Liver (tissue), 9 donors: ENCODE results near the gene SNRPB. TPM values are rescaled to one million over a fixed set of nuclear protein-coding genes. Genes with fewer than 3 reads are reported as not detected.

ENCODE experiments used
- DNase-seq: peaks from one replicate; pipeline ENCODE4 v3.0.0-alpha.2; 2017; ENCODE audit warnings: low spot score
- H3K27ac ChIP-seq, 2 donors: one replicate each; pipeline ENCODE4 v1.7.0; 2013; ENCODE audit warnings: inconsistent platforms in 2 of 2, low read length in 2 of 2, control low read depth in 1 of 2, low read depth in 1 of 2, mild to moderate bottlenecking in 1 of 2
- H3K27me3 ChIP-seq, 4 donors: one replicate each; pipeline versions ENCODE4 v1.6.1 to v1.7.0; 2013; ENCODE audit warnings: low read length in 3 of 4, inconsistent platforms in 1 of 4, mild to moderate bottlenecking in 1 of 4, moderate library complexity in 1 of 4; ENCODE audit not compliant: control insufficient read depth in 4 of 4, insufficient read depth in 4 of 4
- H3K36me3 ChIP-seq, 4 donors: one replicate each; pipeline versions ENCODE4 v1.6.1 to v1.7.0; 2013; ENCODE audit warnings: low read length in 3 of 4, mild to moderate bottlenecking in 3 of 4, low read depth in 1 of 4, moderate library complexity in 1 of 4; ENCODE audit not compliant: control insufficient read depth in 4 of 4, insufficient read depth in 3 of 4
- H3K4me1 ChIP-seq, 4 donors: one replicate each; pipeline versions ENCODE4 v1.6.1 to v1.7.0; 2013; ENCODE audit warnings: low read length in 3 of 4, mild to moderate bottlenecking in 3 of 4, moderate library complexity in 1 of 4; ENCODE audit not compliant: control insufficient read depth in 4 of 4, insufficient read depth in 4 of 4
- H3K4me3 ChIP-seq, 3 donors: one replicate each; pipeline versions ENCODE4 v1.6.1 to v1.7.0; 2013; ENCODE audit warnings: low read length in 3 of 3, control low read depth in 1 of 3, low read depth in 1 of 3, mild to moderate bottlenecking in 1 of 3
- H3K9ac ChIP-seq, 2 donors: one replicate each; pipeline ENCODE4 v1.7.0; 2013; ENCODE audit warnings: low read length in 2 of 2, mild to moderate bottlenecking in 2 of 2, moderate library complexity in 2 of 2, control low read depth in 1 of 2, low read depth in 1 of 2
- H3K9me3 ChIP-seq, 4 donors: one replicate each; pipeline versions ENCODE4 v1.6.1 to v1.7.0; 2013; ENCODE audit warnings: low read length in 3 of 4; ENCODE audit not compliant: control insufficient read depth in 4 of 4
- CTCF ChIP-seq: fragments of 150-350 bp; IDR thresholded peaks from 2 replicates; pipeline ENCODE4 v1.5.1; 2017; ENCODE audit warnings: improper control_type of control experiment, low read depth, low read length; ENCODE audit not compliant: missing input control
- EGR1 ChIP-seq, 2 donors: IDR thresholded peaks; 2 replicates each; pipeline ENCODE4 v1.6.1; 2016 to 2018; ENCODE audit warnings: antibody characterized with exemption in 2 of 2, low read depth in 2 of 2
- FOXA1 ChIP-seq: IDR thresholded peaks from 2 replicates; pipeline ENCODE4 v1.6.1; 2016; ENCODE audit warnings: antibody characterized with exemption
- FOXA2 ChIP-seq: IDR thresholded peaks from 2 replicates; pipeline ENCODE4 v1.6.1; 2016; ENCODE audit warnings: antibody characterized with exemption
- GABPA ChIP-seq, 2 donors: IDR thresholded peaks in 1 of 2; conservative IDR thresholded peaks in 1 of 2; 2 replicates each; pipeline ENCODE4 v1.6.1; 2016; ENCODE audit warnings: antibody characterized with exemption in 2 of 2, mild to moderate bottlenecking in 1 of 2, moderate library complexity in 1 of 2
- HNF4A ChIP-seq, 2 donors: conservative IDR thresholded peaks; 2 replicates each; pipeline ENCODE4 v1.6.1; 2016; ENCODE audit warnings: antibody characterized with exemption in 2 of 2, mild to moderate bottlenecking in 2 of 2
- HNF4G ChIP-seq: IDR thresholded peaks from 2 replicates; pipeline ENCODE4 v1.6.1; 2016; ENCODE audit warnings: antibody characterized with exemption
- JUND ChIP-seq, 2 donors: IDR thresholded peaks; 2 replicates each; pipeline ENCODE4 v1.6.1; 2016; ENCODE audit warnings: antibody characterized with exemption in 2 of 2
- NR2F2 ChIP-seq: IDR thresholded peaks from 2 replicates; pipeline ENCODE4 v1.6.1; 2016; ENCODE audit warnings: antibody characterized with exemption
- RAD21 ChIP-seq, 2 donors: IDR thresholded peaks; 2 replicates each; pipeline ENCODE4 v1.6.1; 2016; ENCODE audit warnings: antibody characterized with exemption in 2 of 2, mild to moderate bottlenecking in 2 of 2
- REST ChIP-seq: IDR thresholded peaks from 2 replicates; pipeline ENCODE4 v1.6.1; 2016; ENCODE audit warnings: antibody characterized with exemption, mild to moderate bottlenecking
- RXRA ChIP-seq, 2 donors: IDR thresholded peaks; 2 replicates each; pipeline ENCODE4 v1.6.1; 2017 to 2018; ENCODE audit warnings: antibody characterized with exemption in 2 of 2, mild to moderate bottlenecking in 1 of 2
- SP1 ChIP-seq: IDR thresholded peaks from 2 replicates; pipeline ENCODE4 v1.6.1; 2018; ENCODE audit warnings: antibody characterized with exemption, mild to moderate bottlenecking
- TAF1 ChIP-seq: conservative IDR thresholded peaks from 2 replicates; pipeline ENCODE4 v1.6.1; 2016; ENCODE audit warnings: antibody characterized with exemption, mild to moderate bottlenecking
- WGBS: extraction: QIAGEN DNeasy Blood & Tissue Kit; methylation state at CpG from one replicate; pipeline ENCODE4 v1.1.7; 2013; 5-methylcytosine and 5-hydroxymethylcytosine counted together
- polyA plus RNA-seq, 2 donors: library from polyadenylated mRNA; stranded (reverse) in 1 of 2; unstranded in 1 of 2; fragments of 200-250 nt in 1 of 2; fragments of >200 nt in 1 of 2; fragmentation: Nextera tagmentation in 1 of 2; extraction: Ambion mirVana in 1 of 2; gene quantifications; one replicate each; pipeline versions ENCODE4 v1.2.1 to v1.2.3, GENCODE V29; 2013 to 2015
- total RNA-seq, 2 donors: library from RNA; depleted of rRNA; stranded (reverse); fragments of >200 nt; gene quantifications; one replicate each; pipeline ENCODE4 v1.2.3, GENCODE V29; 2014
- TF ChIP-seq, protein P1 (sequence below): IDR thresholded peaks from 2 replicates; pipeline ENCODE4 v1.6.1; 2016; ENCODE audit warnings: antibody characterized with exemption
- TF ChIP-seq, protein P2 (sequence below): IDR thresholded peaks from 2 replicates; pipeline ENCODE4 v1.6.1; 2016; ENCODE audit warnings: antibody characterized with exemption
- TF ChIP-seq, protein P3 (sequence below): IDR thresholded peaks from 2 replicates; pipeline ENCODE4 v1.6.1; 2016; ENCODE audit warnings: antibody characterized with exemption
- donor health status: healthy.
- donor health status: healthy.
- donor health status: healthy.
- donor health status: healthy.
- donor health status: healthy.

SNRPB gene
- total and polyA plus RNA-seq, 4 donors: 42.3 to 111 (median 72.6) TPM

DNA sequence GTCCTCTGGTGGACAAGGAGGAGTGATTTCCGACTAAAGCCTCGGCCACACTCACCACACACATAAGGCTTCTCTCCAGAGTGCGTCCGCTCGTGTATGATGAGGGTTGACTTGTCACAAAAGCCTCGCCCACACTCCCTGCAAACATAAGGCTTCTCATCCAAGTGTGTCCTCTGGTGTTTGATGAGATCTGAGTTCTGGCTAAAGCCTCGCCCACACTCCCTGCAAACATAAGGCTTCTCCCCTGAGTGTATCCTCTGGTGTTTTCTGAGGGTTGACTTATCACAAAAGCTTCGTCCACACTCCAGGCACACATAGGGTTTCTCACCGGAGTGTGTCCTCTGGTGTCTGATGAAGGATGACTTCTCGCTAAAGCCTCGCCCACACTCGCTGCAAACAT is 12.9 kb upstream of the SNRPB start:
- Histone ChIP-seq H3K4me3 (no peak overlapping the region), H3K9ac (no peak overlapping the region), H3K9me3 (peaks cover 0 to 2% (median under 1%) of the 10 kb centered on the region in 4 donors), H3K36me3 (peaks cover 5 to 47% (median 26%) of the 10 kb centered on the region in 4 donors), H3K27ac (no peak overlapping the region), H3K4me1 (no peaks in the 10 kb centered on the region), H3K27me3 (no peaks in the 10 kb centered on the region)
- WGBS: 99% methylated on average over 12 of the region's 12 CpGs
- TF ChIP-seq HNF4G (no peak), GABPA (IDR thresholded peaks at IDR 0.05 in 1 of 2, conservative IDR thresholded peaks at IDR 0.05 in 1 of 2) (no peak), FOXA1 (no peak), RAD21 (IDR thresholded peaks at IDR 0.05) (no peak), EGR1 (IDR thresholded peaks at IDR 0.05; ENCODE audit: low read depth in 2 of 2) (no peak), NR2F2 (no peak), REST (no peak), TAF1 (no peak), CTCF (no peak), HNF4A (conservative IDR thresholded peaks at IDR 0.05) (no peak), JUND (IDR thresholded peaks at IDR 0.05) (no peak), RXRA (IDR thresholded peaks at IDR 0.05) (no peak), FOXA2 (no peak), SP1 (no peak)
- TF ChIP-seq, protein P1, sequence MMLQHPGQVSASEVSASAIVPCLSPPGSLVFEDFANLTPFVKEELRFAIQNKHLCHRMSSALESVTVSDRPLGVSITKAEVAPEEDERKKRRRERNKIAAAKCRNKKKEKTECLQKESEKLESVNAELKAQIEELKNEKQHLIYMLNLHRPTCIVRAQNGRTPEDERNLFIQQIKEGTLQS: no peak
- TF ChIP-seq, protein P2, sequence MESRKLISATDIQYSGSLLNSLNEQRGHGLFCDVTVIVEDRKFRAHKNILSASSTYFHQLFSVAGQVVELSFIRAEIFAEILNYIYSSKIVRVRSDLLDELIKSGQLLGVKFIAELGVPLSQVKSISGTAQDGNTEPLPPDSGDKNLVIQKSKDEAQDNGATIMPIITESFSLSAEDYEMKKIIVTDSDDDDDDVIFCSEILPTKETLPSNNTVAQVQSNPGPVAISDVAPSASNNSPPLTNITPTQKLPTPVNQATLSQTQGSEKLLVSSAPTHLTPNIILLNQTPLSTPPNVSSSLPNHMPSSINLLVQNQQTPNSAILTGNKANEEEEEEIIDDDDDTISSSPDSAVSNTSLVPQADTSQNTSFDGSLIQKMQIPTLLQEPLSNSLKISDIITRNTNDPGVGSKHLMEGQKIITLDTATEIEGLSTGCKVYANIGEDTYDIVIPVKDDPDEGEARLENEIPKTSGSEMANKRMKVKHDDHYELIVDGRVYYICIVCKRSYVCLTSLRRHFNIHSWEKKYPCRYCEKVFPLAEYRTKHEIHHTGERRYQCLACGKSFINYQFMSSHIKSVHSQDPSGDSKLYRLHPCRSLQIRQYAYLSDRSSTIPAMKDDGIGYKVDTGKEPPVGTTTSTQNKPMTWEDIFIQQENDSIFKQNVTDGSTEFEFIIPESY: no peak
- DNase-seq: no peak

- 98% methylated on average over 2 of the region's 2 CpGs for WGBS
- Histone ChIP-seq H3K4me3 (no peak overlapping the region), H3K27me3 (no peaks in the 10 kb centered on the region), H3K27ac (no peak overlapping the region), H3K9ac (no peak overlapping the region), H3K4me1 (peaks cover 8 to 14% (median 10%) of the 10 kb centered on the region in 4 donors), H3K36me3 (peaks cover 5 to 32% (median 19%) of the 10 kb centered on the region in 4 donors), H3K9me3 (peaks cover 0 to 2% (median under 1%) of the 10 kb centered on the region in 4 donors)
- no peak for DNase-seq
- TF ChIP-seq JUND (IDR thresholded peaks at IDR 0.05): no peak
- TF ChIP-seq RAD21 (IDR thresholded peaks at IDR 0.05): no peak
- no peak for TF ChIP-seq FOXA2
- no peak for TF ChIP-seq CTCF
- TF ChIP-seq REST: no peak
- TF ChIP-seq, protein P1: no peak
- TF ChIP-seq, protein P3, sequence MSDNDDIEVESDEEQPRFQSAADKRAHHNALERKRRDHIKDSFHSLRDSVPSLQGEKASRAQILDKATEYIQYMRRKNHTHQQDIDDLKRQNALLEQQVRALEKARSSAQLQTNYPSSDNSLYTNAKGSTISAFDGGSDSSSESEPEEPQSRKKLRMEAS: no peak
These were observed 9.8 kb upstream of the SNRPB start for GRCh38 chr20:2480381-2480780.
